ENCODE data around the gene VAPA.

VAPA gene

DNA sequence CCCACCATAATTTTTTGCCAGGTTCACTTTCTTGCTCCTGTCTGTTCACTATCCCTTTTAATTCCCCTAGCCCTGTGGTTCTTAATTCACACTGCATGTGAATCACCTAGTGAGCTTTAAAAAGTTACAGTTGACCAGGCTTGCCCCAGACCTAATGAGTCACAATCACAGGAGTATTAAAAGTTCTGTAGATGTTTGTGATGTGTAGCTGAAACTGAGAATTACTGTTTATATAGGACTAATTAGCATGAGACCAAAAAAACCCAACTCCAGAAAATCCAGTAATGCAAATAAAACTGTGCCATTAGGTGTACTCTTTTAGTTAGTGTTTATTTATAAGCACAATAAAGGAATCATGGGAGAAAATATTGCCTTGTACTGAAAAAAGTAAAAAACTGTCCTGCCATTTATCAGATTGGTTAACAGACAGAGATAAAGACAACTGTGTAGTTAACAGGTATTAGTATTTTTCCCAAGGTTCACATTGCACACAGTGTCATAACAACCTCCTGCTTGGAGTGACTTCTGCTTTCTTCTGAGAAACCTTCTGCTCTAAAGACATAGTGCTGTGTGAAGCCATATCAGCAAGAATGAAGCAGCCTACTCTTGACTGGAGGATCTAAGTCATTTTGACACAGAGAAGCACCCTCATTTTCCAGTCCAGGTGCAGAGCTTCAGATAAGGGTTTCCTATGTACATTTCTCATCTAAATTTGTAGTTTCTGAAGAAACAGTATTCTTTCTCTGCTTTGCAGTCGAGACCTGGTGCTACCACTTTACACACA, 39.0 kb downstream of the VAPA start:
- Histone ChIP-seq H3K27ac (ENCODE audit: low read length) (no peak overlapping the region), H3K36me3 (ENCODE audit: control insufficient read depth in 2 of 2, insufficient read depth in 2 of 2, low read length in 2 of 2) (peaks cover 6 to 10% of the 10 kb centered on the region in 2 donors), H3K9ac (ENCODE audit: low read length in 2 of 2) (no peak overlapping the region), H3K4me1 (ENCODE audit: control insufficient read depth, insufficient read depth, low read length) (peaks cover 6% of the 10 kb centered on the region), H3K9me3 (ENCODE audit: control insufficient read depth in 2 of 2, low read length in 2 of 2) (no peaks in the 10 kb centered on the region), H3K27me3 (ENCODE audit: control insufficient read depth in 1 of 2, insufficient read depth in 2 of 2, low read length in 2 of 2) (no peaks in the 10 kb centered on the region), H3K4me3 (ENCODE audit: low read length in 2 of 2) (no peak overlapping the region)

GRCh38 chr18:9958861-9959399, 45.1 kb downstream of the VAPA start:
- H3K9ac ChIP-seq (ENCODE audit: low read length in 2 of 2) = no peak overlapping the region
- H3K4me1 ChIP-seq (ENCODE audit: control insufficient read depth, insufficient read depth, low read length) = no peaks in the 10 kb centered on the region
- H3K27ac ChIP-seq (ENCODE audit: low read length) = no peak overlapping the region
- H3K4me3 ChIP-seq (ENCODE audit: low read length in 2 of 2) = no peak overlapping the region
- no peaks in the 10 kb centered on the region for H3K27me3 ChIP-seq (ENCODE audit: control insufficient read depth in 1 of 2, insufficient read depth in 2 of 2, low read length in 2 of 2)
- H3K9me3 ChIP-seq (ENCODE audit: control insufficient read depth in 2 of 2, low read length in 2 of 2) = no peaks in the 10 kb centered on the region
- peaks cover 0 to 6% of the 10 kb centered on the region in 2 donors for H3K36me3 ChIP-seq (ENCODE audit: control insufficient read depth in 2 of 2, insufficient read depth in 2 of 2, low read length in 2 of 2)

DNA sequence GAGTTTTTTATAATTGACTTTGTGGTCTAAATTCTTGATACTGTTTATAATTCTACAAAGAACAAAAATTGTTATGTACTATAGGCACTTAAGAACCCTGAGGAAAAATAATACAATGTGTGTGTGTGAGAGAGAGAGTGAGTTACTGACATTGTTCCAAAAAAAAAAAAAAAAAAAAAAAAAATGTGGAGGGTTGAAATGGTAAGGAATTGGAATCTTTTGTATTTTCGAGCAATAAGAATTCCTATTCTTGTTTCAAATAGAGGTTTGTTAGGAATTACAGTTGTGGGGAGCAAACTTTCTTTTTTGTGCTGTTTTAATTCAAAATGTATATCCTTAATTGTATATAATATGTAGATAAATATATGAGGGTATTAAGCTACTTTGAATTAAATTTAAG, 45.7 kb downstream of the VAPA start:
- no peak overlapping the region for H3K4me3 ChIP-seq (ENCODE audit: low read length in 2 of 2)
- H3K9ac ChIP-seq (ENCODE audit: low read length in 2 of 2) = no peak overlapping the region
- no peak overlapping the region for H3K27ac ChIP-seq (ENCODE audit: low read length)
- H3K4me1 ChIP-seq (ENCODE audit: control insufficient read depth, insufficient read depth, low read length) = no peaks in the 10 kb centered on the region
- H3K36me3 ChIP-seq (ENCODE audit: control insufficient read depth in 2 of 2, insufficient read depth in 2 of 2, low read length in 2 of 2) = peaks cover 0 to 1% of the 10 kb centered on the region in 2 donors
- H3K27me3 ChIP-seq (ENCODE audit: control insufficient read depth in 1 of 2, insufficient read depth in 2 of 2, low read length in 2 of 2) = no peaks in the 10 kb centered on the region
- no peaks in the 10 kb centered on the region for H3K9me3 ChIP-seq (ENCODE audit: control insufficient read depth in 2 of 2, low read length in 2 of 2)

GRCh38 chr18:9960258-9960904, 46.6 kb downstream of the VAPA start:
- Histone ChIP-seq H3K27ac (ENCODE audit: low read length) (no peak overlapping the region), H3K9me3 (ENCODE audit: control insufficient read depth in 2 of 2, low read length in 2 of 2) (no peaks in the 10 kb centered on the region), H3K9ac (ENCODE audit: low read length in 2 of 2) (no peak overlapping the region), H3K36me3 (ENCODE audit: control insufficient read depth in 2 of 2, insufficient read depth in 2 of 2, low read length in 2 of 2) (no peaks in the 10 kb centered on the region), H3K4me1 (ENCODE audit: control insufficient read depth, insufficient read depth, low read length) (no peaks in the 10 kb centered on the region), H3K27me3 (ENCODE audit: control insufficient read depth in 1 of 2, insufficient read depth in 2 of 2, low read length in 2 of 2) (no peaks in the 10 kb centered on the region), H3K4me3 (ENCODE audit: low read length in 2 of 2) (no peak overlapping the region)

- no peak overlapping the region for H3K4me3 ChIP-seq (ENCODE audit: low read length in 2 of 2)
- no peaks in the 10 kb centered on the region for H3K27me3 ChIP-seq (ENCODE audit: control insufficient read depth in 1 of 2, insufficient read depth in 2 of 2, low read length in 2 of 2)
- H3K4me1 ChIP-seq (ENCODE audit: control insufficient read depth, insufficient read depth, low read length) = no peaks in the 10 kb centered on the region
- H3K9ac ChIP-seq (ENCODE audit: low read length in 2 of 2) = no peak overlapping the region
- H3K36me3 ChIP-seq (ENCODE audit: control insufficient read depth in 2 of 2, insufficient read depth in 2 of 2, low read length in 2 of 2) = no peaks in the 10 kb centered on the region
- no peak overlapping the region for H3K27ac ChIP-seq (ENCODE audit: low read length)
- H3K9me3 ChIP-seq (ENCODE audit: control insufficient read depth in 2 of 2, low read length in 2 of 2) = no peaks in the 10 kb centered on the region
Observed at GRCh38 chr18:9961041-9961440, 47.2 kb downstream of the VAPA start.

DNA sequence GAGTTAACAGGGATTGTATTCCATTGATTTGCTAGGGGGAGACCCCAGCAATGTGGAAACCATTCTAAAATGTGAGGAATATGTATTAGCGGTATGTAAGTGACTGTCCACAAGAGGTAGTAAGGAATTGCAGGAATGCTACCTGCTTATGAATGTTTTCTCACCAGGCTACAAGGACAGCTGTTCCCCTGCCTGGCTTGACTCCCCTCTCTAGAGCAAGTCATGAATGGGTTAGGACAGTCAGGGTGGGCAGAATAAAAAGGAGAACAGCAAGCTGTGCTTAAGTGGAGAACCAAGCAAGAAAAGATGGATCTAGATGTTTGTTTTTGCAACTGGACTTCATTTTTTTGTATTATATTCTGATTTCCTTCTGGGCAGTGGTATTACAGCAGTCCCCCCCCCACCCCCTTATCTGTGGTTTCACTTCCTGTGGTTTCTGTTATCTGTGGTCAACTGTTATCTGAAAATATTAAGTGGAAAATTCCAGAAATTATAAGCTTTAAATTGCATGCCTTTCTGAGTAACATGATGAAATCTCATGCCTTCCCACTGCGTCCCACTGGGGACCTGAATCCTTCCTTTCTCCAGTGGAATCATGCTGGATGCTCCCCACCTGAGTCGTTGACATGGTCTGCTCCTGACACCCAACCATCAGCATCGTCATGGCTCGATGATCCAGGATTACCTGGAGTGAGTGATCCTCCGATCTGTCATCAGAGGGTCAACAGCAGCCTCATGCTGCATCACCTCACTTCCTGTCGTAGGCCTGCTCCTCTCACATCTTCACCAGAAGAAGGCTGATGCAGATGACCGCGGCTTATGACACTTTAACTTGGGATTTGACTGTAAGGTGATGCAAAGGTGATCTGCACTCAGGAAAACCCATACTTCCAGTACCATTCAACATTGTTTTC, 52.2 kb downstream of the VAPA start:
- H3K4me1 ChIP-seq (ENCODE audit: control insufficient read depth, insufficient read depth, low read length) = peaks cover 3% of the 10 kb centered on the region
- no peak overlapping the region for H3K9ac ChIP-seq (ENCODE audit: low read length in 2 of 2)
- H3K36me3 ChIP-seq (ENCODE audit: control insufficient read depth in 2 of 2, insufficient read depth in 2 of 2, low read length in 2 of 2) = no peaks in the 10 kb centered on the region
- H3K27ac ChIP-seq (ENCODE audit: low read length) = no peak overlapping the region
- no peaks in the 10 kb centered on the region for H3K9me3 ChIP-seq (ENCODE audit: control insufficient read depth in 2 of 2, low read length in 2 of 2)
- no peak overlapping the region for H3K4me3 ChIP-seq (ENCODE audit: low read length in 2 of 2)
- no peaks in the 10 kb centered on the region for H3K27me3 ChIP-seq (ENCODE audit: control insufficient read depth in 1 of 2, insufficient read depth in 2 of 2, low read length in 2 of 2)

DNA sequence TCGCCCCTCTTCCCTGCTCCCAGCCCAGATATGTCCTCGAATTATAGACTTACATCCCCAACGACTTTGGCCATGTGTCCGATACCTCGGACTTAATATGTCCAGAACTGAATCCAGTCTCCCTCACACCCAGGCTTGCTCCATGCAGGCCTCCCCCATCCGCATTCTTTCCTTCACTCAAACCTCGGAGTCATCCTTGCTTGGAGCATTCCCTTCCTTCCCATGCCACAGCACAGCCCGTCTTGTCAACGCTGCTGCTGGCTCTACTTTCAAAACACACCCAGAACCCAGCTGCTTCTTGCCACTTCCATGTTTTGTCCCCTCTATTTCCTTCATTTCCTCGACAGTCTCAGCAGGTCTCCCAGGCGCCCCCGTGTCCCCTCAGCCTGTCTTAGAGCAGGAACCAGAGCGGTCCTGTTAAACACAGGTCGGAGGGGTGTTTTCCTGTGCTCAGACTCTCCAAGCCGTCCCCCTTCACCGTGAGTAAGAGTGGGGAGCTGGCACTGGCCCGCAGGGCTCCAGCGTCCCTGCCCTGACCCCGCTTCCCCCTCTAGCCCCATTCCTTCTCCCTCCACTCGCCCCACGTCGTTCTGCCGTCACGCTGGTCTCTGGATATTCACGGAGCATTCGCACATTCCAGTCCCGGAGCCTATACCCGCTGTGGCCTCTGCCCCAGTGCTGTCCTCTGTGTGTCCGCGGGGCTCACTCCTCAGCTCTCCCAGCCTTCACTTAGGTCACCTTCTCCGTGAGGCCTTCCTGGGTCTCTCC, 54.4 kb downstream of the VAPA start:
- peaks cover 5% of the 10 kb centered on the region for H3K4me1 ChIP-seq (ENCODE audit: control insufficient read depth, insufficient read depth, low read length)
- H3K36me3 ChIP-seq (ENCODE audit: control insufficient read depth in 2 of 2, insufficient read depth in 2 of 2, low read length in 2 of 2) = no peaks in the 10 kb centered on the region
- H3K9ac ChIP-seq (ENCODE audit: low read length in 2 of 2) = peak overlapping the region in 1 of 2 donors; percentile 51
- H3K9me3 ChIP-seq (ENCODE audit: control insufficient read depth in 2 of 2, low read length in 2 of 2) = no peaks in the 10 kb centered on the region
- no peaks in the 10 kb centered on the region for H3K27me3 ChIP-seq (ENCODE audit: control insufficient read depth in 1 of 2, insufficient read depth in 2 of 2, low read length in 2 of 2)
- H3K27ac ChIP-seq (ENCODE audit: low read length) = no peak overlapping the region
- peak overlapping the region in 1 of 2 donors; percentile 35 for H3K4me3 ChIP-seq (ENCODE audit: low read length in 2 of 2)

- Histone ChIP-seq H3K4me1 (ENCODE audit: control insufficient read depth, insufficient read depth, low read length) (peaks cover 5% of the 10 kb centered on the region), H3K9ac (ENCODE audit: low read length in 2 of 2) (no peak overlapping the region), H3K27ac (ENCODE audit: low read length) (no peak overlapping the region), H3K36me3 (ENCODE audit: control insufficient read depth in 2 of 2, insufficient read depth in 2 of 2, low read length in 2 of 2) (no peaks in the 10 kb centered on the region), H3K9me3 (ENCODE audit: control insufficient read depth in 2 of 2, low read length in 2 of 2) (no peaks in the 10 kb centered on the region), H3K4me3 (ENCODE audit: low read length in 2 of 2) (no peak overlapping the region), H3K27me3 (ENCODE audit: control insufficient read depth in 1 of 2, insufficient read depth in 2 of 2, low read length in 2 of 2) (no peaks in the 10 kb centered on the region)
Observed at GRCh38 chr18:9969247-9969646, 55.4 kb downstream of the VAPA start.

GRCh38 chr18:9971313-9971920, 57.6 kb downstream of the VAPA start:
- Histone ChIP-seq H3K27ac (ENCODE audit: low read length) (no peak overlapping the region), H3K4me3 (ENCODE audit: low read length in 2 of 2) (no peak overlapping the region), H3K36me3 (ENCODE audit: control insufficient read depth in 2 of 2, insufficient read depth in 2 of 2, low read length in 2 of 2) (no peaks in the 10 kb centered on the region), H3K9ac (ENCODE audit: low read length in 2 of 2) (no peak overlapping the region), H3K4me1 (ENCODE audit: control insufficient read depth, insufficient read depth, low read length) (peaks cover 5% of the 10 kb centered on the region), H3K9me3 (ENCODE audit: control insufficient read depth in 2 of 2, low read length in 2 of 2) (peaks cover 0 to 3% of the 10 kb centered on the region in 2 donors), H3K27me3 (ENCODE audit: control insufficient read depth in 1 of 2, insufficient read depth in 2 of 2, low read length in 2 of 2) (no peaks in the 10 kb centered on the region)

All from stomach smooth muscle (tissue), 2 donors.